ENCODE results near the gene SARNP. TPM values are rescaled to one million over a fixed set of nuclear protein-coding genes. Genes with fewer than 3 reads are reported as not detected.

Gene SARNP
- total and polyA plus RNA-seq, 9 of the 15 experiments (the other 6 are each of a cell fraction or from before 2014, with no cell fraction given), result 70.1 to 400 (median 198) TPM

DNA sequence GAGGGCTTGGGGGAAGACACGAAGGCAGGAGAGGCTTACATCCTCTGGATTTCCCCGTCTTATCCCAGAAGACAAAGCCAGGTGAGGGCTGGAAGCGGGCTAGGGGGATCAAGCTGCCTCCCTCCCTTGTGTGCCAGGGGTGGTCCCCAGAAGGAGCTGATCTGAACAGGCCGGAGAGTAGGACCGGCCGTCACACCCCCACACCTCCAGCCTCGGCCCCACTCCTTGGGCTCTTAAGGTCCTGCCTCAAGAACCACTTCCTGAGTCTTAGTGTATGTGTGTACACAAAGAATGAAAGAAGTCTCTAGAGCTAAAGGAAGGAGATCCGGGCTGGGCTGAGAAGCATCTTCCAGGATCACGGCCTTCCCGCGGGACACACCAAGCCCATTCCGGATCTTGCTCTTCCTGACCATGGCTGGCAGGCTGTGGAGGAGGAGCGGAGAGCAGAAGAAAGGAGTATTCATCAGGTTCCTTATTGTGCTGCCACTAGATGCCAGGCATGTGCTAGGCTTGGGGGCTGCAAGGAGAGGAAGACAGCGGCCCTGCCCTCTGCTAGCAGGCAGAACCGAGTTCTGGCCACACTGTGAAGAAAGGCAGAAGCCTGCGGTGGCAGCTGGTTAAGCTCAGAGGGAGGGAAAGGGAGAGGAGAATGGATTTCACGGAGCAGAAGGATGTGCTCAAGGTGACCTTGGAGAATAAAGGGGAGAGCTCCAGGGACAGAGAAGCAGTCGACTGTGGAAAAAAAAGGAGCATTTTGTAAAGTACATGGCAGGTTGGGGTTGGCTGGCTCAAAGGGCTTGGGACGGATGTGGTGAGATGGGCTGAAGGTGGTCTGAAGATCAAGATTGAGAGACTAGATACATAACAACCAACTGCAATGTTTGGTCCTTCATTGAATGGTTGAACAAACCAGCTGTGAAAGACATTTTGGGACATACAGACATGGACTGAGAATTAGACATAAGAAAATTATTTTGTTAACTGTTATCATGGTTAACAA, 87.4 kb downstream of the SARNP start (continued):
- no peak for TF ChIP-seq TAL1 (IDR thresholded peaks at IDR 0.05)
- TF ChIP-seq GTF2A2 (tag; IDR thresholded peaks at IDR 0.05), result no peak
- no peak for TF ChIP-seq CLOCK (CRISPR knock-in tag; IDR thresholded peaks at IDR 0.05; ENCODE audit: borderline replicate concordance)
- TF ChIP-seq KDM4B (IDR thresholded peaks at IDR 0.05; ENCODE audit: borderline replicate concordance in 2 of 2, low read depth in 1 of 2), result no peak
- TF ChIP-seq ESRRA (IDR thresholded peaks at IDR 0.05; ENCODE audit: borderline replicate concordance, low read depth), result peak; percentile 83
- TF ChIP-seq TAF1 (IDR thresholded peaks at IDR 0.05; ENCODE audit: control insufficient read depth, extremely low read depth, insufficient read depth, low read length, severe bottlenecking), result no peak
- no peak for TF ChIP-seq TFE3 (CRISPR knock-in tag; IDR thresholded peaks at IDR 0.05)
- TF ChIP-seq, protein P1, sequence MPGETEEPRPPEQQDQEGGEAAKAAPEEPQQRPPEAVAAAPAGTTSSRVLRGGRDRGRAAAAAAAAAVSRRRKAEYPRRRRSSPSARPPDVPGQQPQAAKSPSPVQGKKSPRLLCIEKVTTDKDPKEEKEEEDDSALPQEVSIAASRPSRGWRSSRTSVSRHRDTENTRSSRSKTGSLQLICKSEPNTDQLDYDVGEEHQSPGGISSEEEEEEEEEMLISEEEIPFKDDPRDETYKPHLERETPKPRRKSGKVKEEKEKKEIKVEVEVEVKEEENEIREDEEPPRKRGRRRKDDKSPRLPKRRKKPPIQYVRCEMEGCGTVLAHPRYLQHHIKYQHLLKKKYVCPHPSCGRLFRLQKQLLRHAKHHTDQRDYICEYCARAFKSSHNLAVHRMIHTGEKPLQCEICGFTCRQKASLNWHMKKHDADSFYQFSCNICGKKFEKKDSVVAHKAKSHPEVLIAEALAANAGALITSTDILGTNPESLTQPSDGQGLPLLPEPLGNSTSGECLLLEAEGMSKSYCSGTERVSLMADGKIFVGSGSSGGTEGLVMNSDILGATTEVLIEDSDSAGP (CRISPR knock-in tag; IDR thresholded peaks at IDR 0.05), result no peak
- no peak for TF ChIP-seq SMC3 (conservative IDR thresholded peaks at IDR 0.05; ENCODE audit: insufficient read depth, low read depth, low read length)
- no peak for TF ChIP-seq HDAC1 (IDR thresholded peaks at IDR 0.05)
- TF ChIP-seq ZNF445 (CRISPR knock-in tag; IDR thresholded peaks at IDR 0.05; ENCODE audit: low read depth), result no peak
- no peak for TF ChIP-seq USF1 (CRISPR knock-in tag; IDR thresholded peaks at IDR 0.05)
- no peak for TF ChIP-seq RBM22 (IDR thresholded peaks at IDR 0.05; ENCODE audit: low read depth, low read length, poor library complexity, severe bottlenecking)
- no peak for TF ChIP-seq STAT5A (IDR thresholded peaks at IDR 0.05; ENCODE audit: borderline replicate concordance, low read length)
- TF ChIP-seq CHD4 (IDR thresholded peaks at IDR 0.05; ENCODE audit: insufficient read depth, insufficient replicate concordance, low read depth, low read length, poor library complexity, severe bottlenecking), result no peak
- TF ChIP-seq ZBTB1 (CRISPR knock-in tag; IDR thresholded peaks at IDR 0.05; ENCODE audit: borderline replicate concordance, low read depth), result no peak
- TF ChIP-seq ZNF41 (CRISPR knock-in tag; conservative IDR thresholded peaks at IDR 0.05), result no peak
- TF ChIP-seq CAMTA2 (CRISPR knock-in tag; conservative IDR thresholded peaks at IDR 0.05), result no peak
- peak; percentile 60; the same call in 1 of the 2 replicates for TF ChIP-seq L3MBTL2 (IDR thresholded peaks at IDR 0.05)
- TF ChIP-seq ARID2 (IDR thresholded peaks at IDR 0.05), result no peak

Measured in K562 (cell line).